Measurements from ENCODE around the gene FSCN2. TPM values are rescaled to one million over a fixed set of nuclear protein-coding genes. Genes with fewer than 3 reads are reported as not detected.
A peak's percentile ranks its signal among the peaks of the same experiment; 100 is the strongest.

Gene FSCN2
- total and polyA plus RNA-seq, 2 experiments from 2014 or later = 0.13 to 1.6 TPM

DNA sequence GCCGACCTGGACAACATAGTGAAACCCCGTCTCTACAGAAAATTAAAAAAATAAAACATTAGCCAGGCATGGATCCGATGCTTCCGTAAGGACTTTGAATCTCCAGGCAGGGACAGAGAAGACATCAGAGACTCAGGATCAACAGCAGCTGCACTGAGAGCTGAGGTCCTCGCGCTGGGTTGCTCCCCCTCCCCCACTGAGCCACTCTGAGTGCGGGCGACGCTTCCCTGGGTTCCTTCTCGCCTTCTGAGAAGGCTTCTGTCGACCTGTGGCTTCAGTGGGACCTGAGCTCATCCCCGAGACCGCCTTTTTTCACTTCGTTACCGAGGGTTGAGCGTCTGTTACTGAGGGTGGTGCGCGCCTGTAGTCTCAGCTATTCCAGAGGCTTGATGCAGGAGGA lies 36.0 kb upstream of the FSCN2 start:
- Histone ChIP-seq H3K4me3 (peak overlapping the region; percentile 32; the same call in 1 of the 2 replicates), H3K9me2 (ENCODE audit: insufficient read depth) (no peaks in the 10 kb centered on the region), H3K27ac (ENCODE audit: low read depth) (no peak overlapping the region), H3K36me3 (ENCODE audit: insufficient read depth) (no peaks in the 10 kb centered on the region), H3F3A (replicated peaks; ENCODE audit: low read depth) (peaks cover 4% of the 10 kb centered on the region), H3K4me1 (ENCODE audit: insufficient read depth) (peaks cover 32% of the 10 kb centered on the region), H4K20me1 (replicated peaks; ENCODE audit: insufficient read depth) (no peaks in the 10 kb centered on the region), H3K27me3 (ENCODE audit: insufficient read depth) (peaks cover 5% of the 10 kb centered on the region), H3K4me2 (peak overlapping the region; percentile 53; the same call in 1 of the 2 replicates), H3K79me2 (replicated peaks; ENCODE audit: insufficient read depth) (no peaks in the 10 kb centered on the region), H2AFZ (peak overlapping the region; percentile 66; the same call in 1 of the 2 replicates)
- no peaks in the 10 kb centered on the region for H3K9me3 Mint-ChIP-seq
- no peaks in the 10 kb centered on the region for H3K36me3 Mint-ChIP-seq (ENCODE audit: low read depth)
- no peak for TF ChIP-seq ZNF331 (CRISPR knock-in tag; IDR thresholded peaks at IDR 0.05; ENCODE audit: low read depth)
- H3K4me1 Mint-ChIP-seq = peaks cover 29% of the 10 kb centered on the region
- ATAC-seq (no peak), DNase-seq (ENCODE audit: low spot score) (no peak)
- H3K27me3 Mint-ChIP-seq (ENCODE audit: insufficient read depth, low read depth, poor library complexity) = peaks cover 34% of the 10 kb centered on the region
- no peak overlapping the region; the same call in 2 of the 3 replicates for H3K4me3 Mint-ChIP-seq
- no peak overlapping the region for H3K27ac Mint-ChIP-seq

GRCh38 chr17:81492706-81493105 lies 35.5 kb upstream of the FSCN2 start:
- Histone ChIP-seq H2AFZ (no peak overlapping the region), H3K4me1 (ENCODE audit: insufficient read depth) (peaks cover 32% of the 10 kb centered on the region), H3K27ac (ENCODE audit: low read depth) (no peak overlapping the region), H3K27me3 (ENCODE audit: insufficient read depth) (no peaks in the 10 kb centered on the region; the same call in 1 of the 2 replicates), H3K36me3 (ENCODE audit: insufficient read depth) (no peaks in the 10 kb centered on the region), H3K4me3 (no peak overlapping the region), H3K9me2 (ENCODE audit: insufficient read depth) (no peaks in the 10 kb centered on the region), H4K20me1 (replicated peaks; ENCODE audit: insufficient read depth) (no peaks in the 10 kb centered on the region), H3K79me2 (replicated peaks; ENCODE audit: insufficient read depth) (no peaks in the 10 kb centered on the region), H3F3A (replicated peaks; ENCODE audit: low read depth) (peaks cover 4% of the 10 kb centered on the region), H3K4me2 (0 out of 2 replicates have a peak overlapping the region, but pooled peaks have one; percentile 53)
- no peak overlapping the region for H3K27ac Mint-ChIP-seq
- no peak for ATAC-seq
- no peaks in the 10 kb centered on the region for H3K9me3 Mint-ChIP-seq
- no peak overlapping the region for H3K4me3 Mint-ChIP-seq
- H3K4me1 Mint-ChIP-seq = peaks cover 29% of the 10 kb centered on the region
- H3K27me3 Mint-ChIP-seq (ENCODE audit: insufficient read depth, low read depth, poor library complexity) = peaks cover 31% of the 10 kb centered on the region
- no peak for DNase-seq (ENCODE audit: low spot score)
- H3K36me3 Mint-ChIP-seq (ENCODE audit: low read depth) = no peaks in the 10 kb centered on the region
- TF ChIP-seq ZNF114 (CRISPR knock-in tag; IDR thresholded peaks at IDR 0.05) = no peak
- no peak for TF ChIP-seq CREB1 (CRISPR knock-in tag; IDR thresholded peaks at IDR 0.05; ENCODE audit: low read depth)
- TF ChIP-seq ETS1 (IDR thresholded peaks at IDR 0.05) = no peak
- no peak for TF ChIP-seq ZNF331 (CRISPR knock-in tag; IDR thresholded peaks at IDR 0.05; ENCODE audit: low read depth)
- TF ChIP-seq STAT1 (IDR thresholded peaks at IDR 0.05; ENCODE audit: unreplicated experiment) = no peak
- no peak for TF ChIP-seq ZNF462 (CRISPR knock-in tag; IDR thresholded peaks at IDR 0.05)
- no peak for TF ChIP-seq POLR2AphosphoS5 (IDR thresholded peaks at IDR 0.05; ENCODE audit: low read depth)
- no peak for TF ChIP-seq EZH2phosphoT487 (IDR thresholded peaks at IDR 0.05; ENCODE audit: unreplicated experiment)
- TF ChIP-seq, protein P1, sequence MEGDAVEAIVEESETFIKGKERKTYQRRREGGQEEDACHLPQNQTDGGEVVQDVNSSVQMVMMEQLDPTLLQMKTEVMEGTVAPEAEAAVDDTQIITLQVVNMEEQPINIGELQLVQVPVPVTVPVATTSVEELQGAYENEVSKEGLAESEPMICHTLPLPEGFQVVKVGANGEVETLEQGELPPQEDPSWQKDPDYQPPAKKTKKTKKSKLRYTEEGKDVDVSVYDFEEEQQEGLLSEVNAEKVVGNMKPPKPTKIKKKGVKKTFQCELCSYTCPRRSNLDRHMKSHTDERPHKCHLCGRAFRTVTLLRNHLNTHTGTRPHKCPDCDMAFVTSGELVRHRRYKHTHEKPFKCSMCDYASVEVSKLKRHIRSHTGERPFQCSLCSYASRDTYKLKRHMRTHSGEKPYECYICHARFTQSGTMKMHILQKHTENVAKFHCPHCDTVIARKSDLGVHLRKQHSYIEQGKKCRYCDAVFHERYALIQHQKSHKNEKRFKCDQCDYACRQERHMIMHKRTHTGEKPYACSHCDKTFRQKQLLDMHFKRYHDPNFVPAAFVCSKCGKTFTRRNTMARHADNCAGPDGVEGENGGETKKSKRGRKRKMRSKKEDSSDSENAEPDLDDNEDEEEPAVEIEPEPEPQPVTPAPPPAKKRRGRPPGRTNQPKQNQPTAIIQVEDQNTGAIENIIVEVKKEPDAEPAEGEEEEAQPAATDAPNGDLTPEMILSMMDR (conservative IDR thresholded peaks at IDR 0.05; ENCODE audit: low read depth in 2 of 2) = no peak
- no peak for TF ChIP-seq JUNB (IDR thresholded peaks at IDR 0.05; ENCODE audit: unreplicated experiment)
- no peak for TF ChIP-seq EZH2 (IDR thresholded peaks at IDR 0.05; ENCODE audit: low read depth, unreplicated experiment)
